SK-N-SH treated with all-trans-retinoic acid at 6 μM for 48 hours (cell line): ENCODE measurements around the gene CHST10.

Experiments used
- CSDC2 ChIP-seq: fragments of 250-450 bp; sonication (Bioruptor Pico); IDR thresholded peaks from 2 replicates; pipeline ENCODE4 v1.5.0; 2020; ENCODE audit warnings: mild to moderate bottlenecking, moderate library complexity
- OSR1 ChIP-seq: fragments of 250-450 bp; sonication (Bioruptor Pico); IDR thresholded peaks from 2 replicates; pipeline ENCODE4 v1.8.0; 2022; ENCODE audit warnings: moderate library complexity, mild to moderate bottlenecking, inconsistent platforms
- PPARA ChIP-seq: fragments of 250-450 bp; sonication (Bioruptor Pico); IDR thresholded peaks from 2 replicates; pipeline ENCODE4 v1.5.0; 2020; ENCODE audit warnings: mild to moderate bottlenecking, borderline replicate concordance
- TOX ChIP-seq: fragments of 250-450 bp; sonication (Bioruptor Pico); IDR thresholded peaks from 2 replicates; pipeline ENCODE4 v1.8.0; 2021; ENCODE audit warnings: mild to moderate bottlenecking, moderate library complexity, borderline replicate concordance
- ZFP3 ChIP-seq: fragments of 250-450 bp; sonication (Bioruptor Pico); IDR thresholded peaks from 2 replicates; pipeline ENCODE4 v1.5.0; 2020; ENCODE audit warnings: mild to moderate bottlenecking, moderate library complexity
- ZFP30 ChIP-seq: fragments of 450-650 bp; formaldehyde crosslinking; IDR thresholded peaks from 2 replicates; pipeline ENCODE4 v1.5.0; 2022; ENCODE audit warnings: mild to moderate bottlenecking, moderate library complexity
- ZNF70 ChIP-seq: fragments of 450-650 bp; formaldehyde crosslinking; IDR thresholded peaks from 2 replicates; pipeline ENCODE4 v1.5.0; 2020; ENCODE audit warnings: mild to moderate bottlenecking, moderate library complexity
- TF ChIP-seq, protein P1 (sequence below): fragments of 250-450 bp; sonication (Bioruptor Pico); IDR thresholded peaks from 2 replicates; pipeline ENCODE4 v1.8.0; 2020; ENCODE audit warnings: mild to moderate bottlenecking, moderate library complexity, borderline replicate concordance

DNA sequence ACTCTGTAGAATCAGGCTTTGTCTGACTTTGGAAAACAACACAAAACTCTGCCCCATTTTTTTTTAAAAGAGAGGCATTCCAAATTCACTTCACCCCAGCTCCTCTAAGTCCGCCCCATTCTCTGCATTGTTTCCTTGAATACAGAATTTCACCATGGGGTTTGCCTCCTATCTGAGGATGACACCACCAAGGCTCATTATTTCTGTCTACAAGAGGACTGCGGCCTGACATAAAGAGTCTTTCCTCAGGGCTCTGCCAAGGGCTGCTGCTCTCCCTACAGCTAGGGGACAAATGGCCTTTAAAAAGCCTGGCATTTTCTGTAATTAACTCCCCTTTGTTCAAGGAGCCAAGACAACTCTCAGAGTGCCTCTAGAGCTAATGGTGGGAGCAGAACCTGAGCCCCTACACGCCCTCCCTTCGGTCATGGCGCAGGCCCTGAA lies 4.6 kb downstream of the CHST10 start:
- TF ChIP-seq ZFP30 (no peak), OSR1 (CRISPR knock-in tag) (no peak), PPARA (no peak), ZFP3 (no peak), ZNF70 (no peak), TOX (CRISPR knock-in tag) (no peak), CSDC2 (no peak)
- TF ChIP-seq, protein P1, sequence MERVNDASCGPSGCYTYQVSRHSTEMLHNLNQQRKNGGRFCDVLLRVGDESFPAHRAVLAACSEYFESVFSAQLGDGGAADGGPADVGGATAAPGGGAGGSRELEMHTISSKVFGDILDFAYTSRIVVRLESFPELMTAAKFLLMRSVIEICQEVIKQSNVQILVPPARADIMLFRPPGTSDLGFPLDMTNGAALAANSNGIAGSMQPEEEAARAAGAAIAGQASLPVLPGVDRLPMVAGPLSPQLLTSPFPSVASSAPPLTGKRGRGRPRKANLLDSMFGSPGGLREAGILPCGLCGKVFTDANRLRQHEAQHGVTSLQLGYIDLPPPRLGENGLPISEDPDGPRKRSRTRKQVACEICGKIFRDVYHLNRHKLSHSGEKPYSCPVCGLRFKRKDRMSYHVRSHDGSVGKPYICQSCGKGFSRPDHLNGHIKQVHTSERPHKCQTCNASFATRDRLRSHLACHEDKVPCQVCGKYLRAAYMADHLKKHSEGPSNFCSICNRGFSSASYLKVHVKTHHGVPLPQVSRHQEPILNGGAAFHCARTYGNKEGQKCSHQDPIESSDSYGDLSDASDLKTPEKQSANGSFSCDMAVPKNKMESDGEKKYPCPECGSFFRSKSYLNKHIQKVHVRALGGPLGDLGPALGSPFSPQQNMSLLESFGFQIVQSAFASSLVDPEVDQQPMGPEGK (CRISPR knock-in tag) = no peak
